HepG2 (cell line): ENCODE results near the gene LTB4R2. TPM values are rescaled to one million over a fixed set of nuclear protein-coding genes. Genes with fewer than 3 reads are reported as not detected.
A peak's percentile ranks its signal among the peaks of the same experiment; 100 is the strongest.

Source experiments
- ATAC-seq: fragments of 200-7000 bp; cut with Tn5 transposase; 3 replicates; pipeline ENCODE4 v1.9.1; 2020; ENCODE audit warnings: mild to moderate bottlenecking, moderate library complexity
- BruUV-seq: library from RNA; stranded (reverse); fragments of 400-500 nt; replicated peaks from 2 replicates; lab custom pipeline; 2021; lab: Mats Ljungman, UMichigan
- CTCF ChIA-PET: fragments of 300-600 bp; formaldehyde crosslinking; extraction: SDS; loops from one replicate; lab custom pipeline; 2021; ENCODE audit warnings: low total read pairs, inconsistent platforms, low intra/inter-chr PET ratio; lab: Yijun Ruan, JAX
- POLR2A ChIA-PET: fragments of 350-600 bp; sonication (Branson Sonifier 250); formaldehyde crosslinking; loops from one replicate; lab custom pipeline; 2020; ENCODE audit warnings: antibody characterized with exemption, inconsistent platforms; lab: Yijun Ruan, JAX
- DNase-seq: peaks from one replicate; pipeline ENCODE4 v3.0.0-alpha.2; 2015; ENCODE audit warnings: low spot score
- FAIRE-seq: peaks from 3 replicates; lab custom pipeline; 2011; peaks lifted over from hg19 to GRCh38; lab: Jason Lieb, UNC
- H2AFZ ChIP-seq: one replicate; pipeline ENCODE4 v1.6.1; 2011; ENCODE audit warnings: low read length, inconsistent platforms
- H3K27ac ChIP-seq: fragments of 300-600 bp; 3 replicates; pipeline ENCODE4 v1.8.0; 2011; ENCODE audit warnings: mixed run types, mild to moderate bottlenecking, mixed read lengths, low read length, inconsistent platforms; ENCODE audit not compliant: insufficient read depth; ENCODE audit errors: extremely low read length
- H3K27me3 ChIP-seq, 2 experiments: fragments of 200-600 bp in 1 of 2; 2 replicates in 1 of 2; 3 replicates in 1 of 2; pipeline versions ENCODE4 v1.6.0 to v1.8.0; 2011; ENCODE audit warnings: low read length in 2 of 2, mild to moderate bottlenecking in 2 of 2, moderate library complexity in 2 of 2, inconsistent platforms in 1 of 2; ENCODE audit not compliant: insufficient read depth in 2 of 2, control insufficient read depth in 1 of 2
- H3K36me3 ChIP-seq, 2 experiments: fragments of 200-600 bp in 1 of 2; replicated peaks in 1 of 2; 2 replicates in 1 of 2; 3 replicates in 1 of 2; pipeline versions ENCODE4 v1.5.1 to v1.8.0; 2011; ENCODE audit warnings: low read length in 2 of 2, inconsistent platforms in 1 of 2; ENCODE audit not compliant: insufficient read depth in 2 of 2, control insufficient read depth in 1 of 2
- H3K4me1 ChIP-seq: 2 replicates; pipeline ENCODE4 v1.5.1; 2012; ENCODE audit warnings: low read length, inconsistent platforms; ENCODE audit not compliant: insufficient read depth
- H3K4me2 ChIP-seq: 2 replicates; pipeline ENCODE4 v1.6.0; 2011; ENCODE audit warnings: low read depth, low read length, inconsistent platforms
- H3K4me3 ChIP-seq, 3 experiments: fragments of 200-600 bp in 1 of 3; sonication (generic), shearing (Covaris generic) in 1 of 3; replicated peaks in 1 of 3; 2 replicates each; pipeline ENCODE4 v1.5.1; 2011 to 2016; ENCODE audit warnings: low read length in 3 of 3, inconsistent platforms in 2 of 3, low read depth in 2 of 3, mild to moderate bottlenecking in 2 of 3, control low read depth in 1 of 3, mixed read lengths in 1 of 3; ENCODE audit not compliant: insufficient read depth in 1 of 3
- H3K79me2 ChIP-seq: one replicate; pipeline ENCODE4 v1.6.1; 2011; ENCODE audit warnings: low read length, inconsistent platforms; ENCODE audit not compliant: insufficient read depth
- H3K9ac ChIP-seq: 2 replicates; pipeline ENCODE4 v1.6.0; 2011; ENCODE audit warnings: mild to moderate bottlenecking, low read depth, low read length, inconsistent platforms; ENCODE audit not compliant: insufficient read depth
- H3K9me3 ChIP-seq: 2 replicates; pipeline ENCODE4 v1.5.1; 2012; ENCODE audit warnings: mild to moderate bottlenecking, low read length
- H4K20me1 ChIP-seq: 2 replicates; pipeline ENCODE4 v1.6.0; 2011; ENCODE audit warnings: inconsistent platforms, mild to moderate bottlenecking, low read length, moderate library complexity; ENCODE audit not compliant: insufficient read depth
- ATM ChIP-seq: fragments of 450-650 bp; IDR thresholded peaks from 2 replicates; pipeline ENCODE4 v1.7.1; 2017; ENCODE audit warnings: mild to moderate bottlenecking, borderline replicate concordance
- CCAR2 ChIP-seq: fragments of 200-400 bp; formaldehyde crosslinking; optimal IDR thresholded peaks from 2 replicates; pipeline ENCODE3; 2018; ENCODE audit warnings: low read depth, mild to moderate bottlenecking, low read length, moderate library complexity
- GATAD1 ChIP-seq: IDR thresholded peaks from 2 replicates; pipeline ENCODE4 v1.6.1; 2016; ENCODE audit warnings: missing genetic modification reagents, missing compliant biosample characterization
- HDAC1 ChIP-seq: sonication (generic); formaldehyde crosslinking; IDR thresholded peaks from 2 replicates; pipeline ENCODE4 v1.5.1; 2020; ENCODE audit warnings: mild to moderate bottlenecking, missing genetic modification reagents
- HOMEZ ChIP-seq: IDR thresholded peaks from 2 replicates; pipeline ENCODE4 v1.6.1; 2016; ENCODE audit warnings: low read depth
- JUND ChIP-seq: sonication (generic); formaldehyde crosslinking; IDR thresholded peaks from 2 replicates; pipeline ENCODE4 v1.8.0; 2022; ENCODE audit warnings: mild to moderate bottlenecking, missing genetic modification reagents
- MAFG ChIP-seq: sonication (generic); formaldehyde crosslinking; IDR thresholded peaks from 2 replicates; pipeline ENCODE4 v1.5.1; 2020; ENCODE audit warnings: mild to moderate bottlenecking, missing genetic modification reagents
- MAFK ChIP-seq, 2 experiments: IDR thresholded peaks in 1 of 2; conservative IDR thresholded peaks in 1 of 2; 2 replicates each; pipeline ENCODE4 v1.6.1; 2011; ENCODE audit warnings: improper control_type of control experiment in 2 of 2, low read length in 2 of 2
- RBFOX2 ChIP-seq: fragments of 200-400 bp; formaldehyde crosslinking; IDR thresholded peaks from 2 replicates; pipeline ENCODE4 v1.6.1; 2017; ENCODE audit warnings: low read depth, mild to moderate bottlenecking, low read length
- SIN3A ChIP-seq: IDR thresholded peaks from 2 replicates; pipeline ENCODE4 v1.6.1; 2011; ENCODE audit warnings: low read depth, mild to moderate bottlenecking, control low read depth, low read length, borderline replicate concordance
- TEF ChIP-seq: sonication (generic); formaldehyde crosslinking; IDR thresholded peaks from 2 replicates; pipeline ENCODE4 v1.5.0; 2020; ENCODE audit warnings: missing genetic modification reagents
- TSC22D2 ChIP-seq: sonication (generic); formaldehyde crosslinking; IDR thresholded peaks from 2 replicates; pipeline ENCODE4 v1.5.1; 2020; ENCODE audit warnings: missing genetic modification reagents, mild to moderate bottlenecking, borderline replicate concordance
- U2AF2 ChIP-seq: fragments of 200-400 bp; formaldehyde crosslinking; IDR thresholded peaks from 2 replicates; pipeline ENCODE4 v1.6.1; 2017; ENCODE audit warnings: low read depth, mild to moderate bottlenecking, low read length
- ZNF225 ChIP-seq: sonication (generic); formaldehyde crosslinking; IDR thresholded peaks from 2 replicates; pipeline ENCODE4 v1.4.0; 2020; ENCODE audit warnings: mild to moderate bottlenecking, missing genetic modification reagents
- ZNF331 ChIP-seq: sonication (generic); formaldehyde crosslinking; IDR thresholded peaks from 2 replicates; pipeline ENCODE4 v1.4.0; 2020; ENCODE audit warnings: missing genetic modification reagents
- ZNF343 ChIP-seq: sonication (generic); formaldehyde crosslinking; IDR thresholded peaks from 2 replicates; pipeline ENCODE4 v1.4.0; 2020; ENCODE audit warnings: mild to moderate bottlenecking, missing genetic modification reagents
- ZNF432 ChIP-seq: sonication (generic); formaldehyde crosslinking; IDR thresholded peaks from 2 replicates; pipeline ENCODE4 v1.5.0; 2020; ENCODE audit warnings: missing genetic modification reagents, mild to moderate bottlenecking, borderline replicate concordance
- ZSCAN20 ChIP-seq: sonication (generic); formaldehyde crosslinking; IDR thresholded peaks from 2 replicates; pipeline ENCODE4 v1.4.0; 2020; ENCODE audit warnings: missing genetic modification reagents, mild to moderate bottlenecking, borderline replicate concordance
- WGBS: methylation state at CpG from one replicate; pipeline ENCODE4 v1.1.6; 2017; ENCODE audit warnings: low lambda C conversion rate; 5-methylcytosine and 5-hydroxymethylcytosine counted together
- in situ Hi-C: cut with HindIII; loops from 2 replicates; pipeline ENCODE4 v1.10.0; 2017; ENCODE audit warnings: low pct_unique_long_range_greater_than_20kb; ENCODE audit not compliant: extremely low pct_ligation_motif_present
- intact Hi-C: fragments of 100-400 bp; cut with micrococcal nuclease; formaldehyde crosslinking; loops from one replicate; pipeline ENCODE4 v1.10.0; 2022; ENCODE audit not compliant: unreplicated experiment
- polyA plus RNA-seq, 8 experiments: library from polyadenylated mRNA; depleted of rRNA in 3 of 8; stranded (reverse) in 7 of 8; unstranded in 1 of 8; fragments of >200 nt; fragmentation: Illumina TruSeq in 4 of 8; extraction: Trizol in 4 of 8; gene quantifications; 2 replicates each; pipeline versions ENCODE4 v1.2.1 to v1.2.3, GENCODE V29; 2011 to 2016; ENCODE audit warnings: low read depth in 4 of 8, missing spikeins in 1 of 8, mixed read lengths in 1 of 8; ENCODE audit not compliant: insufficient read depth in 1 of 8
- total RNA-seq, 5 experiments: library from RNA; depleted of rRNA; stranded (reverse); fragments of >200 nt; fragmentation: Illumina TruSeq; extraction: Trizol; gene quantifications; 2 replicates each; pipeline ENCODE4 v1.2.3, GENCODE V29; 2016; ENCODE audit warnings: low read depth in 1 of 5

Gene LTB4R2
- total and polyA plus RNA-seq, 2 of the 13 experiments (the other 11 are each of a cell fraction or from before 2014, with no cell fraction given), result 3.9 to 6.9 TPM

GRCh38 chr14:24263848-24264247, 46.1 kb upstream of the LTB4R2 start:
- FAIRE-seq, result no peak

GRCh38 chr14:24264298-24264697, 45.6 kb upstream of the LTB4R2 start:
- peaks cover 19 to 38% of the 10 kb centered on the region in 2 experiments; a peak in 4 of 5 replicates for H3K36me3 ChIP-seq
- no peak for FAIRE-seq
- TF ChIP-seq CCAR2 (no peak), GATAD1 (no peak), TSC22D2 (CRISPR knock-in tag) (no peak), ZNF225 (CRISPR knock-in tag) (peak; percentile 40; the same call in 1 of the 2 replicates), SIN3A (no peak), ZNF331 (CRISPR knock-in tag) (no peak), TEF (CRISPR knock-in tag) (no peak), ZSCAN20 (CRISPR knock-in tag) (no peak), MAFG (no peak), ZNF432 (CRISPR knock-in tag) (no peak), JUND (no peak), U2AF2 (no peak)

More at GRCh38 chr14:24263848-24264247, 46.1 kb upstream of the LTB4R2 start:
- BruUV-seq, result no TSS peak
- H4K20me1 ChIP-seq, result no peaks in the 10 kb centered on the region
- intact Hi-C loops, result no loop called here
- 87% methylated on average over 6 of the region's 6 CpGs for WGBS
- no peak for ATAC-seq
- POLR2A ChIA-PET, result interaction anchor here (1.6 to 16.5 kb wide), 3 partner anchors 12 to 44 kb away, joined by 7 to 435 read pairs (median 23); partner anchors contain the start of genes CIDEB and TINF2
- no peak overlapping the region for H3K4me2 ChIP-seq
- no peak overlapping the region for H3K27ac ChIP-seq
- peaks cover 13% of the 10 kb centered on the region for H3K4me1 ChIP-seq
- H3K9me3 ChIP-seq, result no peaks in the 10 kb centered on the region
- H3K36me3 ChIP-seq, result peaks cover 19 to 33% of the 10 kb centered on the region in 2 experiments; a peak in 4 of 5 replicates
- H2AFZ ChIP-seq, result no peak overlapping the region
- H3K27me3 ChIP-seq, result no peaks in the 10 kb centered on the region
- CTCF ChIA-PET, result no interaction called here
- TF ChIP-seq HOMEZ (CRISPR knock-in tag) (no peak), RBFOX2 (peak; percentile 4; the same call in 1 of the 2 replicates), ATM (no peak), HDAC1 (no peak), ZNF343 (CRISPR knock-in tag) (0 out of 2 replicates have a peak, but pooled peaks have one; percentile 39), MAFK (conservative IDR thresholded peaks at IDR 0.05 in 1 of 2, IDR thresholded peaks at IDR 0.05 in 1 of 2; ENCODE audit: low read length in 2 of 2) (no peak)
- no peak for DNase-seq
- H3K9ac ChIP-seq, result peak overlapping the region; percentile 5; the same call in 1 of the 2 replicates
- no peak overlapping the region for H3K4me3 ChIP-seq
- H3K79me2 ChIP-seq, result no peaks in the 10 kb centered on the region
- in situ Hi-C loops, result no loop called here

More at GRCh38 chr14:24264298-24264697, 45.6 kb upstream of the LTB4R2 start:
- CTCF ChIA-PET, result no interaction called here
- BruUV-seq, result no TSS peak
- POLR2A ChIA-PET, result interaction anchor here (1.0 to 16.5 kb wide), 4 partner anchors 12 to 43 kb away, joined by 5 to 435 read pairs (median 15); partner anchors contain the start of genes CIDEB, DHRS1, NOP9 and TINF2
- in situ Hi-C loops (no loop called here), intact Hi-C loops (no loop called here)
- no peak overlapping the region for H2AFZ ChIP-seq
- no peaks in the 10 kb centered on the region for H4K20me1 ChIP-seq
- no peak overlapping the region for H3K9ac ChIP-seq
- no peaks in the 10 kb centered on the region for H3K79me2 ChIP-seq
- H3K4me1 ChIP-seq, result peaks cover 13% of the 10 kb centered on the region
- H3K9me3 ChIP-seq, result no peaks in the 10 kb centered on the region
- no peak overlapping the region for H3K4me3 ChIP-seq
- no peak overlapping the region for H3K4me2 ChIP-seq
- DNase-seq, result no peak
- no peak for ATAC-seq
- H3K27ac ChIP-seq, result no peak overlapping the region
- WGBS, result 88% methylated on average over 6 of the region's 6 CpGs
- no peaks in the 10 kb centered on the region for H3K27me3 ChIP-seq
